Measurements from ENCODE around the gene ATAD2B. TPM values are rescaled to one million over a fixed set of nuclear protein-coding genes. Genes with fewer than 3 reads are reported as not detected.

Gene ATAD2B
- total and polyA plus RNA-seq, 7 donors = 2.4 to 22.5 (median 19.7) TPM

DNA sequence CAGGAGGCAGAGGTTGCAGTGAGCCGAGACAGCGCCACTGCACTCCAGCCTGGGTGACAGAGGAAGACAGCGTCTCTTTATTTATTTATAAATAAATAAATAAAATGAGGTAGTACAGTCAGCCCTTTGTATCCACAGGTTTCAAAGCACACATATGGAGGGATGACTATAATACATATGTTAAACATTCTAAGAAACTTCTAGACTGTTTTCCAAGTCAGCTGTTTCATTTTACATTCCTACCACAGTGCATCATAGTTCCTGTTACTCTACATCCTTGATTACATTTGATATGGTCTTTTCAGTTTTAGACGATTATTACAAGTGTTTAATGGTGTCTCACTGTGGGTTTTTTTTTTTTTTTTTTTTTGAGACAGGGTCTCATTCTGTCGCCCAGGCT lies 157.6 kb downstream of the ATAD2B start:
- peaks cover 0 to 36% (median 4%) of the 10 kb centered on the region in 4 donors for H3K36me3 ChIP-seq
- H3K27me3 ChIP-seq = no peaks in the 10 kb centered on the region
- TF ChIP-seq POLR2AphosphoS5 (IDR thresholded peaks at IDR 0.05) (no peak), POLR2A (IDR thresholded peaks at IDR 0.05) (no peak), EP300 (IDR thresholded peaks at IDR 0.05) (no peak)
- TF ChIP-seq, protein P1, sequence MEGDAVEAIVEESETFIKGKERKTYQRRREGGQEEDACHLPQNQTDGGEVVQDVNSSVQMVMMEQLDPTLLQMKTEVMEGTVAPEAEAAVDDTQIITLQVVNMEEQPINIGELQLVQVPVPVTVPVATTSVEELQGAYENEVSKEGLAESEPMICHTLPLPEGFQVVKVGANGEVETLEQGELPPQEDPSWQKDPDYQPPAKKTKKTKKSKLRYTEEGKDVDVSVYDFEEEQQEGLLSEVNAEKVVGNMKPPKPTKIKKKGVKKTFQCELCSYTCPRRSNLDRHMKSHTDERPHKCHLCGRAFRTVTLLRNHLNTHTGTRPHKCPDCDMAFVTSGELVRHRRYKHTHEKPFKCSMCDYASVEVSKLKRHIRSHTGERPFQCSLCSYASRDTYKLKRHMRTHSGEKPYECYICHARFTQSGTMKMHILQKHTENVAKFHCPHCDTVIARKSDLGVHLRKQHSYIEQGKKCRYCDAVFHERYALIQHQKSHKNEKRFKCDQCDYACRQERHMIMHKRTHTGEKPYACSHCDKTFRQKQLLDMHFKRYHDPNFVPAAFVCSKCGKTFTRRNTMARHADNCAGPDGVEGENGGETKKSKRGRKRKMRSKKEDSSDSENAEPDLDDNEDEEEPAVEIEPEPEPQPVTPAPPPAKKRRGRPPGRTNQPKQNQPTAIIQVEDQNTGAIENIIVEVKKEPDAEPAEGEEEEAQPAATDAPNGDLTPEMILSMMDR (IDR thresholded peaks at IDR 0.05) = no peak
- H3K27ac ChIP-seq = no peak overlapping the region
- no peaks in the 10 kb centered on the region for H3K9me3 ChIP-seq
- no peaks in the 10 kb centered on the region for H3K4me1 ChIP-seq
- intact Hi-C loops (cut with DNase I) = loop anchor here (10.0 kb wide), 1 partner anchor 235 kb away; no protein-coding TSS in a partner anchor
- no peak overlapping the region for H3K4me3 ChIP-seq
- 96 to 97% methylated on average over 5 of the region's 5 CpGs for WGBS, 2 donors
- DNase-seq = no peak

DNA sequence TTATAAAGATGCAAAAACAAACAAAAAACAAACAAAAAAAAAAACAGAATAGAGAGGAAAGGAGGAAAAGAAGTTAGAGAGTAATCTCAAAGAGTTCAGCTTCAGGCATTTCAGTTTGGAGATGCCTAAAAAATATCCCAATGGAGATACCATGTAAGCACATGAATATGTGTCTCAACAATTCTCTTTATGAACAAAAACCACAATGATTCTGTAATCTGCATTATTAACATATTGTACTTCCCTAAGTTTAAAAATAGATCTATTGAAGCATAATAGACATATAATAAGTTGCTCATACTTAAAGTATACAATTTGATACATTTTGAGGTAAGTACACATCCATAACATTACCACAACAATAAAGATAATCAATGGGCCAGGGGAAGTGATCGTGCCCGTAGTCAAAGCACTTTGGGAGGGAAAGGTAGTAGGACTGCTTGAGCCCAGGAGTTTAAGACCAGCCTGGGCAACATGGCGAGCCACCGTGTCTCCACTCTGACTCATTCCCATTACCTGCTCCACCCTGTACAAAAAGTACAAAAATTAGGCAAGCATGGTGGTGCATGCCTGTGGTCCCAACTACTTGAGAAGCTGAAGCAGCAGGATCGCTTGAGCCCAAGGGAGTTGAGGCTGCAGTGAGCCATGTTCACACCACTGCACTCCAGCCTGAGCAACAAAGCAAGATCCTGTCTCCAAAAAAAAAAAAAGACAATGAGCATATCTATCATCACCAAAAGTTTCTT lies 158.9 kb downstream of the ATAD2B start:
- no peaks in the 10 kb centered on the region for H3K9me3 ChIP-seq
- intact Hi-C loops (cut with DNase I) = loop anchor here (10.0 kb wide), 1 partner anchor 233 kb away; no protein-coding TSS in a partner anchor
- peaks cover 0 to 24% (median 2%) of the 10 kb centered on the region in 4 donors for H3K36me3 ChIP-seq
- no peak overlapping the region for H3K4me3 ChIP-seq
- H3K27me3 ChIP-seq = no peaks in the 10 kb centered on the region
- H3K4me1 ChIP-seq = no peaks in the 10 kb centered on the region
- TF ChIP-seq EP300 (IDR thresholded peaks at IDR 0.05) (no peak), POLR2A (IDR thresholded peaks at IDR 0.05) (no peak), POLR2AphosphoS5 (IDR thresholded peaks at IDR 0.05) (no peak)
- TF ChIP-seq, protein P1 (IDR thresholded peaks at IDR 0.05) = no peak
- no peak for DNase-seq
- no peak overlapping the region for H3K27ac ChIP-seq
- 85 to 96% methylated on average over 5 of the region's 5 CpGs for WGBS, 2 donors

DNA sequence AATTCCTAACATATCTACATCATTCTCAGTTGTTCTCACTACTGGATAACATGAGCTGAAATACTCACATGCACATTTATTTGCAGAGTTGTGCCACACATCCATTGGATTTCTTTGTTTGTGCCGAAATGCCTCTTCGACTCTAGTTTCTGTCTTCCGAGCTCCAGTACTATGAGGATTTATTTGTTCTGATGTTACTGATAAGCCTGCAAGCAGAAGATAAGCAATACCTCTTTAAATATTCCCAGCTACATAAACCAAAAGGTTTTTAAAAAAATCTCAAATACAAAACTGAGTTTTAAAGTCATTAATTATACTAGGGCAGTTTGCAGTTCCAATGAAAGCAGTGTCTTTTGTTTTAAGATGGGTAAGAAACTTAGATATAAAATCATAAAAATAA lies 164.8 kb downstream of the ATAD2B start:
- TF ChIP-seq POLR2A (IDR thresholded peaks at IDR 0.05) = no peak
- WGBS, 2 donors = 77 to 84% methylated on average over 3 of the region's 3 CpGs
- H3K9me3 ChIP-seq = no peaks in the 10 kb centered on the region
- no peak overlapping the region for H3K4me3 ChIP-seq
- no peaks in the 10 kb centered on the region for H3K27me3 ChIP-seq
- H3K4me1 ChIP-seq = peaks cover 0 to 4% (median 0%) of the 10 kb centered on the region in 4 donors
- intact Hi-C loops (cut with DNase I) = loop anchor here (5.0 to 10.0 kb wide), 2 partner anchors 227 to 395 kb away; no protein-coding TSS in a partner anchor
- no peak for DNase-seq
- H3K36me3 ChIP-seq = peaks cover 0 to 6% (median 3%) of the 10 kb centered on the region in 4 donors
- H3K27ac ChIP-seq = no peak overlapping the region

DNA sequence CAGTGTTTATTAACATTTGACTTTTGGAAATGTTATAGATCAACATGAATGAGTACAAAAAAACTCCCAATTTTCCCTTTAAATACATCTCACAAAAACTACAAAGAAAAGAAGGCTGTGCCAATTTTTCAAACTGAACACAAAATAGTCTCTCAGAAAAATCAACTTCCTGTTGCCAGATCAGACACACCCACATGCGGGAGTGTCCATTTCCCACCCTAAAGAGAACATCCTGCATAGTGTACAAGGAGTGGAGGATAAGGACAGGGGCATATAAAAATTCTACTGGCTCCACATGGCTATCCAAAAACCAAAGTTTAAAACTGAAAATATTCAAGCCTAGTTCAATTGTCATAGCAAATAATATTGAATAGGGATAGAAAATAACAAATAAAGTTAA lies 165.3 kb downstream of the ATAD2B start:
- Histone ChIP-seq H3K4me1 (peaks cover 0 to 4% (median 0%) of the 10 kb centered on the region in 4 donors), H3K9me3 (no peaks in the 10 kb centered on the region), H3K4me3 (no peak overlapping the region), H3K27me3 (no peaks in the 10 kb centered on the region), H3K27ac (no peak overlapping the region), H3K36me3 (peaks cover 0 to 11% (median 3%) of the 10 kb centered on the region in 4 donors)
- DNase-seq = no peak
- intact Hi-C loops (cut with DNase I) = loop anchor here (5.0 to 10.0 kb wide), 2 partner anchors 227 to 394 kb away; no protein-coding TSS in a partner anchor
- no peak for TF ChIP-seq EP300 (IDR thresholded peaks at IDR 0.05)
- no peak for TF ChIP-seq POLR2A (IDR thresholded peaks at IDR 0.05)
- TF ChIP-seq, protein P1 (IDR thresholded peaks at IDR 0.05) = no peak
- TF ChIP-seq POLR2AphosphoS5 (IDR thresholded peaks at IDR 0.05) = no peak
- 9 to 29% methylated on average over 1 of the region's 1 CpG for WGBS, 2 donors

DNA sequence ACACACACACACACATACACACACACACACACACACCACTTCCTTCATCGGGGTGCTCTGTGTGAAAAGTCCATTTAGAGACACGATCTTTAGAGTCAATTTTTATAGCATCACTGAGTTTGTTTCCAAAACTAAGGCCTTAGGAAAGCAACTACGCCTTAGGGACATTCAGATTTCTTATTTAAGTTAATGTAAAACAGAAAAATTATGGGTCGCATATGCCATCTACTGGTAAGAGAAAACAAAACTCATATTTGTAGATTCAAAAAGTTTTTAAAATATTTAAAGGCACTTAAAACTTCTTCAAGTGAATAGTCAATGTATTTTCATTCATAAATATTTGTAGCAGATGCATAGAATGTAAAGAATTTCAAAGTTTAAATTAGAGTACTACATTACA lies 166.2 kb downstream of the ATAD2B start:
- no peak overlapping the region for H3K27ac ChIP-seq
- TF ChIP-seq, protein P1 (IDR thresholded peaks at IDR 0.05) = peak in 1 of 4 experiments; percentile 18
- TF ChIP-seq POLR2A (IDR thresholded peaks at IDR 0.05) (no peak), EP300 (IDR thresholded peaks at IDR 0.05) (no peak), POLR2AphosphoS5 (IDR thresholded peaks at IDR 0.05) (no peak)

More for the DNA sequence above, 166.2 kb downstream of the ATAD2B start:
- H3K4me1 ChIP-seq = peaks cover 0 to 4% (median 0%) of the 10 kb centered on the region in 4 donors
- DNase-seq = no peak
- H3K4me3 ChIP-seq = no peak overlapping the region
- H3K36me3 ChIP-seq = peaks cover 0 to 14% (median 3%) of the 10 kb centered on the region in 4 donors
- intact Hi-C loops (cut with DNase I) = loop anchor here (5.0 to 10.0 kb wide), 2 partner anchors 226 to 393 kb away; no protein-coding TSS in a partner anchor
- H3K27me3 ChIP-seq = no peaks in the 10 kb centered on the region
- 39 to 59% methylated on average over 4 of the region's 4 CpGs for WGBS, 2 donors
- no peaks in the 10 kb centered on the region for H3K9me3 ChIP-seq

Data from sigmoid colon (tissue), 7 donors.